Body of pancreas (tissue), 4 donors: ENCODE results near the gene EXTL1.

Experiments
- CTCF ChIP-seq, 7 experiments: fragments of 450-650 bp in 4 of 7; fragments of 200-600 bp in 3 of 7; sonication (generic) in 3 of 7; IDR thresholded peaks; one replicate each; pipeline ENCODE4 v1.5.1; 2016 to 2019; ENCODE audit warnings: antibody characterized with exemption in 7 of 7
- POLR2A ChIP-seq, 3 donors: fragments of 450-650 bp; IDR thresholded peaks; one replicate each; pipeline ENCODE4 v1.6.1; 2016; ENCODE audit warnings: antibody characterized with exemption in 3 of 3, mild to moderate bottlenecking in 2 of 3

- TF ChIP-seq CTCF (IDR thresholded peaks at IDR 0.05): no peak
- TF ChIP-seq POLR2A (IDR thresholded peaks at IDR 0.05): no peak
Observed at GRCh38 chr1:26029054-26029863, 7.7 kb downstream of the EXTL1 start.
